ENCODE results near the gene LONP2.
"Not testable (repeated sequence)": the region's sequence is repeated elsewhere in the genome, so short reads cannot be mapped to it uniquely, and the experiment has no call there.

The LONP2 gene

DNA sequence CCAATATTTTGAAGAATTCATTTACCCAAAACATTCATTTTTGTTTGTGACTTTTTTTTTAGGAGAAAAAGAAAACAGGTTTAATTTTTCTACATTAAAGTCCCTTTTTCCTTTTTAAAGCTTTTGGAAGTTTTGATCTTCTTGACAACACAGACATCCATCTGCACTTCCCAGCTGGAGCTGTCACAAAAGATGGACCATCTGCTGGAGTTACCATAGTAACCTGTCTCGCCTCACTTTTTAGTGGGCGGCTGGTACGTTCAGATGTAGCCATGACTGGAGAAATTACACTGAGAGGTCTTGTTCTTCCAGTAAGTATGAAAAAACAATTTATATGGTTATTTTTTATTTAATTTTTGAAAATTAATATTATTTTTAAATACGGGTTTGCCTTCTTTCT, 103.9 kb downstream of the LONP2 start:
- H3K4me1 ChIP-seq (ENCODE audit: low read length), result no peaks in the 10 kb centered on the region
- H2AFZ ChIP-seq (ENCODE audit: low read depth, low read length), result no peak overlapping the region
- no peaks in the 10 kb centered on the region for H4K20me1 ChIP-seq (ENCODE audit: insufficient read depth, low read length)
- H3K4me2 ChIP-seq (ENCODE audit: low read length), result no peak overlapping the region
- no peaks in the 10 kb centered on the region for H3K9me3 ChIP-seq (ENCODE audit: insufficient read depth, low read length)
- H3K79me2 ChIP-seq (ENCODE audit: low read length), result no peaks in the 10 kb centered on the region
- H3K4me3 ChIP-seq (ENCODE audit: low read length), result no peak overlapping the region
- no peak overlapping the region for H3K9ac ChIP-seq (ENCODE audit: low read length)
- no peak overlapping the region for H3K27ac ChIP-seq (ENCODE audit: low read length)
- TF ChIP-seq, protein P1, sequence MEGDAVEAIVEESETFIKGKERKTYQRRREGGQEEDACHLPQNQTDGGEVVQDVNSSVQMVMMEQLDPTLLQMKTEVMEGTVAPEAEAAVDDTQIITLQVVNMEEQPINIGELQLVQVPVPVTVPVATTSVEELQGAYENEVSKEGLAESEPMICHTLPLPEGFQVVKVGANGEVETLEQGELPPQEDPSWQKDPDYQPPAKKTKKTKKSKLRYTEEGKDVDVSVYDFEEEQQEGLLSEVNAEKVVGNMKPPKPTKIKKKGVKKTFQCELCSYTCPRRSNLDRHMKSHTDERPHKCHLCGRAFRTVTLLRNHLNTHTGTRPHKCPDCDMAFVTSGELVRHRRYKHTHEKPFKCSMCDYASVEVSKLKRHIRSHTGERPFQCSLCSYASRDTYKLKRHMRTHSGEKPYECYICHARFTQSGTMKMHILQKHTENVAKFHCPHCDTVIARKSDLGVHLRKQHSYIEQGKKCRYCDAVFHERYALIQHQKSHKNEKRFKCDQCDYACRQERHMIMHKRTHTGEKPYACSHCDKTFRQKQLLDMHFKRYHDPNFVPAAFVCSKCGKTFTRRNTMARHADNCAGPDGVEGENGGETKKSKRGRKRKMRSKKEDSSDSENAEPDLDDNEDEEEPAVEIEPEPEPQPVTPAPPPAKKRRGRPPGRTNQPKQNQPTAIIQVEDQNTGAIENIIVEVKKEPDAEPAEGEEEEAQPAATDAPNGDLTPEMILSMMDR (IDR thresholded peaks at IDR 0.05; ENCODE audit: low read depth, low read length), result no peak
- TF ChIP-seq EZH2phosphoT487 (IDR thresholded peaks at IDR 0.05; ENCODE audit: low read depth), result no peak
- H3K27me3 ChIP-seq (ENCODE audit: low read depth, low read length), result no peaks in the 10 kb centered on the region
- H3K36me3 ChIP-seq (replicated peaks; ENCODE audit: low read depth, low read length), result peaks cover 20% of the 10 kb centered on the region

DNA sequence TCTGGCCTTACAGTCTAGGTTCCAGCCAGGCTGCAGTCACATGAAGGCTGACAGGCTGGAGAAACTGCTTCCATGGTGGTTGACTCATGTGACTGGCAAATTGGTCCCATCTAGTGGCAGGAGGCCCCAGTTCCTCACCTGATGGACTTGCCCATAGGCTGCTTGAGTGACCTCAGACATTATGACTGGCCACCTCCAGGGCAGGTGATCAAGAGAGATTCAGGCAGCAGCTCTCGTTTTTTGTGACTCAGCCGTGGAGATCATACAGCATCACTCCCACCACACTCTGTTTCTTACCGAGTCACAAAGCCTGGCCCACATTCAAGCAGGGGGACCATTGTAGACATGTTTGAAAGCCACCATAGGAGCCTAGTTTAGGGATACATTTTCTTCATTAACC, 106.6 kb downstream of the LONP2 start:
- Histone ChIP-seq H3K4me3 (ENCODE audit: low read length) (no peak overlapping the region), H3K9ac (ENCODE audit: low read length) (no peak overlapping the region), H3K36me3 (replicated peaks; ENCODE audit: low read depth, low read length) (peaks cover 23% of the 10 kb centered on the region), H3K4me1 (ENCODE audit: low read length) (no peaks in the 10 kb centered on the region), H3K4me2 (ENCODE audit: low read length) (no peak overlapping the region), H3K9me3 (ENCODE audit: insufficient read depth, low read length) (no peaks in the 10 kb centered on the region), H4K20me1 (ENCODE audit: insufficient read depth, low read length) (no peaks in the 10 kb centered on the region), H3K27ac (ENCODE audit: low read length) (no peak overlapping the region), H3K27me3 (ENCODE audit: low read depth, low read length) (no peaks in the 10 kb centered on the region), H2AFZ (ENCODE audit: low read depth, low read length) (no peak overlapping the region), H3K79me2 (ENCODE audit: low read length) (no peaks in the 10 kb centered on the region)
- no peak for TF ChIP-seq EZH2phosphoT487 (IDR thresholded peaks at IDR 0.05; ENCODE audit: low read depth)
- TF ChIP-seq, protein P1 (IDR thresholded peaks at IDR 0.05; ENCODE audit: low read depth, low read length), result no peak

DNA sequence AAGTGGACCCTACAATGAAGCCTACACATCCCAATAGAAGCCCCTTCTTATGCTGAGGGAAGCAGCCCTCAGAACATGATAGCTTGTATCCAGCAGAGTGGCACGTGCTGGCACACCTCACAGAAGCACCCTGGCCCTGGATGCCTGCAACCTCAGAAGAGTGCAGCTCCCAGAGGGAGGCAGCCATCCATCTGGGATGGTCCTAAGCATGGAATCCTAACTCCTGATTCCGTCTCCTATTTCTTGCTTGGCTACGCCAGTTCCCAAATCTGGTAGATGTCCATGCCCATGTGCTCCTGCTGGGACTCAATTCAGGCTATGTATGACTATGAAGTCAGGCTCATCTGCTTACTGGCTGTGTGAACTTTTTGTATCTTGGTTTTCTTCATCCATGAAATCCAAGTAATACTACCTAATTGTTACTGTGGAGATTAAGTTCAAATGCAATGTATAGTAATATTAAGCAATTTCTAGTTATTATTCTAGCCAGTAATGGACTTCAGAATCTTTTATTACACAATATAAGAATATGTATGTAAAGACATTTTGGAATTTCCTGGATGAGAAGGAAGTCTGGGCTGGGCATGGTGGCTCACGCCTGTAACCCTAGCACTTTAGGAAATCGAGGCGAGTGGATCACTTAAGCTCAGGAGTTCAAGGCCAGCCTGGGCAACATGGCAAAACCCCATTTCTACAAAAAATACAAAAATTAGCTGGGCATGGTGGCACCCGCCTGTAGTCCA, 108.7 kb downstream of the LONP2 start:
- no peak overlapping the region for H3K9ac ChIP-seq (ENCODE audit: low read length)
- H3K27ac ChIP-seq (ENCODE audit: low read length), result no peak overlapping the region
- H3K36me3 ChIP-seq (replicated peaks; ENCODE audit: low read depth, low read length), result peaks cover 26% of the 10 kb centered on the region
- H3K79me2 ChIP-seq (ENCODE audit: low read length), result peaks cover 11% of the 10 kb centered on the region
- no peak overlapping the region for H3K4me3 ChIP-seq (ENCODE audit: low read length)
- TF ChIP-seq EZH2phosphoT487 (IDR thresholded peaks at IDR 0.05; ENCODE audit: low read depth), result no peak
- TF ChIP-seq, protein P1 (IDR thresholded peaks at IDR 0.05; ENCODE audit: low read depth, low read length), result no peak
- no peaks in the 10 kb centered on the region for H4K20me1 ChIP-seq (ENCODE audit: insufficient read depth, low read length)
- H3K9me3 ChIP-seq (ENCODE audit: insufficient read depth, low read length), result no peaks in the 10 kb centered on the region
- H2AFZ ChIP-seq (ENCODE audit: low read depth, low read length), result no peak overlapping the region
- no peaks in the 10 kb centered on the region for H3K27me3 ChIP-seq (ENCODE audit: low read depth, low read length)
- H3K4me2 ChIP-seq (ENCODE audit: low read length), result no peak overlapping the region
- no peaks in the 10 kb centered on the region for H3K4me1 ChIP-seq (ENCODE audit: low read length)

DNA sequence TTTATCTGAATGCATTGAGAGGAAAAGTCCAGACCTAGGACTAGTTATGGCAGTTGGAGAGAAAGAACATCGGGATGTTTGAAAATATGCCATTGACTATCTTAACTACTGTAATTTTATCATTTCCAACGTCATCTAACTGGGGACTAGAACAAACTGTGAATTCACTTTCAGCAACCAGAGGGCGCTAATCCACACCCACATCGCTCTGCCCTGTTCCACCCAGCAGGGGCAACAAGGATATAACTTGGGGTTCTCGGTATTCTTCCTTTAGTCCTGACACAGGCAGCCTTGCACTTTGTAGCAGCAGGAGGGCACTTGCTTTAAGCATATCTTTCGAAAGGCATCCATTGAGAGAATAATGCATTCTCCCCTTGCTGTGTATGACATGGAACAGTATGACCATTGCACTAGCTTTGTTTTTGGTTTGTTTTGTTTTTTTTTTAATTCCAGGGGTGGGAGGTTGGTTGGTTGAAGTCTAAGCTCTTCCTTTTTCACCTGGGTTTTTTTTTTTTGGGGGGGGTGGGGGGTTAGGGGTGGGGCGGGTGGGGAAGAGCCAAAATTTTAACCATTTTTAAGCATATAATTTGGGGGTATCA, 109.6 kb downstream of the LONP2 start:
- H3K4me2 ChIP-seq (ENCODE audit: low read length), result no peak overlapping the region
- H2AFZ ChIP-seq (ENCODE audit: low read depth, low read length), result no peak overlapping the region
- no peak overlapping the region for H3K9ac ChIP-seq (ENCODE audit: low read length)
- peaks cover 23% of the 10 kb centered on the region for H3K36me3 ChIP-seq (replicated peaks; ENCODE audit: low read depth, low read length)
- H3K27ac ChIP-seq (ENCODE audit: low read length), result no peak overlapping the region
- H3K4me1 ChIP-seq (ENCODE audit: low read length), result no peaks in the 10 kb centered on the region
- peaks cover 19% of the 10 kb centered on the region for H3K79me2 ChIP-seq (ENCODE audit: low read length)
- TF ChIP-seq, protein P1 (IDR thresholded peaks at IDR 0.05; ENCODE audit: low read depth, low read length), result peak; percentile 89
- TF ChIP-seq EZH2phosphoT487 (IDR thresholded peaks at IDR 0.05; ENCODE audit: low read depth), result no peak
- no peaks in the 10 kb centered on the region; the same call in 1 of the 2 replicates for H4K20me1 ChIP-seq (ENCODE audit: insufficient read depth, low read length)
- no peaks in the 10 kb centered on the region for H3K27me3 ChIP-seq (ENCODE audit: low read depth, low read length)
- H3K9me3 ChIP-seq (ENCODE audit: insufficient read depth, low read length), result no peaks in the 10 kb centered on the region
- no peak overlapping the region for H3K4me3 ChIP-seq (ENCODE audit: low read length)

DNA sequence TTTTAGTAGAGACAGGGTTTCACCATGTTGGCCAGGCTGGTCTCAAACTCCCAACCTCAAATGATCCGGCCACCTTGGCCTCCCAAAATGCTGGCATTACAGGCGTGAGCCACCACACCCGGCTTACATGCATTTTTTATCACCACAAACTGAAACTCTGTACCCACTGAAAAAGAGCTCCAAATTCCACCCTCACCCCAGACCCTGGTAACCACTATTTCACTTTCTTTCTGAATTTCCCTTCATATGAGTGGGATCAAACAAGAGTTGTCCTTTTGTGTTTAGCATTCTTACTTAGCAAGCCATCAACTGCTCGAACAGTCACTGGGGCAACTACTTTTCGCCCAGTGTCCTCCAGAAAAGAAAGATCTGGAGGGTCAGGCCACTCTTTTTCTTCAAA, 110.3 kb downstream of the LONP2 start:
- H3K9ac ChIP-seq (ENCODE audit: low read length); H3K4me2 ChIP-seq (ENCODE audit: low read length); H3K9me3 ChIP-seq (ENCODE audit: insufficient read depth, low read length); H3K4me1 ChIP-seq (ENCODE audit: low read length); H2AFZ ChIP-seq (ENCODE audit: low read depth, low read length); H3K27me3 ChIP-seq (ENCODE audit: low read depth, low read length); H4K20me1 ChIP-seq (ENCODE audit: insufficient read depth, low read length); H3K4me3 ChIP-seq (ENCODE audit: low read length); H3K27ac ChIP-seq (ENCODE audit: low read length): not testable (repeated sequence)
- H3K36me3 ChIP-seq (replicated peaks; ENCODE audit: low read depth, low read length), result peaks cover 20% of the 10 kb centered on the region
- peaks cover 26% of the 10 kb centered on the region for H3K79me2 ChIP-seq (ENCODE audit: low read length)

All from OCI-LY3 (cell line).